HEK293T (cell line): ENCODE data around the gene ADAMTS13.

Source experiments
- ARNT ChIP-seq: fragments of 450-650 bp; IDR thresholded peaks from 2 replicates; pipeline ENCODE4 v1.6.1; 2017; ENCODE audit warnings: mild to moderate bottlenecking
- BHLHE40 ChIP-seq: fragments of 450-650 bp; IDR thresholded peaks from 2 replicates; pipeline ENCODE4 v1.6.1; 2016; ENCODE audit warnings: mild to moderate bottlenecking, moderate library complexity, borderline replicate concordance
- ELF4 ChIP-seq: fragments of 450-650 bp; IDR thresholded peaks from 2 replicates; pipeline ENCODE4 v1.6.1; 2017; ENCODE audit warnings: antibody characterized with exemption
- FOXA1 ChIP-seq: fragments of 450-650 bp; IDR thresholded peaks from 2 replicates; pipeline ENCODE4 v1.6.1; 2016; ENCODE audit warnings: mild to moderate bottlenecking
- FOXK2 ChIP-seq: fragments of 450-650 bp; IDR thresholded peaks from 2 replicates; pipeline ENCODE4 v1.6.1; 2016; ENCODE audit warnings: mild to moderate bottlenecking
- FOXM1 ChIP-seq: fragments of 450-650 bp; IDR thresholded peaks from 2 replicates; pipeline ENCODE4 v1.6.1; 2017; ENCODE audit warnings: mild to moderate bottlenecking, borderline replicate concordance
- NFRKB ChIP-seq: fragments of 450-650 bp; IDR thresholded peaks from 2 replicates; pipeline ENCODE4 v1.6.1; 2016; ENCODE audit warnings: mild to moderate bottlenecking, moderate library complexity
- PKNOX1 ChIP-seq: fragments of 450-650 bp; IDR thresholded peaks from 2 replicates; pipeline ENCODE4 v1.6.1; 2016
- SP1 ChIP-seq: fragments of 450-650 bp; IDR thresholded peaks from 2 replicates; pipeline ENCODE4 v1.6.1; 2017
- SUZ12 ChIP-seq: fragments of 450-650 bp; IDR thresholded peaks from 2 replicates; pipeline ENCODE4 v1.6.1; 2016; ENCODE audit warnings: mild to moderate bottlenecking
- TARDBP ChIP-seq: fragments of 450-650 bp; IDR thresholded peaks from 2 replicates; pipeline ENCODE4 v1.6.1; 2016
- ZNF384 ChIP-seq: fragments of 450-650 bp; IDR thresholded peaks from 2 replicates; pipeline ENCODE4 v1.6.1; 2016

DNA sequence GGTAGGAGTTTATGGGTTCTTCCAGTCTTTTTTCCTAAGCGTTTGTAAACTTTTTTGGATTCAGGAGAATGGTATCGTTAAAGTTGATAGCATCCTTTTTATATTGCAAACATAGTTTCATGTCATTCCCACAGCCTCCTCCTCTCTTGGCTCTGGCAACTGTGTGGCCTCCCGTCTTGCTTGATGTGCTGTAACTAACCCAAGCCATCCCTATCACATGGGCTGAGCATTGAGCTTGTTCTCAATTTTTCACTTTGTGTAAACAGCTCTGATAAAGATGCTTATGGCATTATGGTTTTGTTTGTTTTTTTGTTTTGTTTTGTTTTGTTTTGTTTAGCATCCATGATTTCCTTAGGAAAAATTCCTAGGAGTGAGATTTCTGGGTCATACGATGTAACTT is 41.4 kb upstream of the ADAMTS13 start:
- TF ChIP-seq ZNF384 (0 out of 2 replicates have a peak, but pooled peaks have one; percentile 14), BHLHE40 (no peak), FOXA1 (no peak), FOXM1 (no peak), FOXK2 (no peak), SP1 (no peak), SUZ12 (no peak), ELF4 (no peak), ARNT (no peak), NFRKB (no peak), TARDBP (no peak), PKNOX1 (no peak)
